Ovary (tissue), 3 donors: ENCODE results near the gene CADM2.

Experiments
- POLR2A ChIP-seq: fragments of 450-650 bp; IDR thresholded peaks from one replicate; pipeline ENCODE4 v1.6.1; 2017; ENCODE audit warnings: antibody characterized with exemption, mild to moderate bottlenecking, moderate library complexity
- TF ChIP-seq, protein P1 (sequence below), 3 donors: fragments of 450-650 bp in 2 of 3; fragments of 200-600 bp in 1 of 3; IDR thresholded peaks; one replicate each; pipeline versions ENCODE4 v1.5.1 to v1.8.0; 2016 to 2022; ENCODE audit warnings: antibody characterized with exemption in 3 of 3, mild to moderate bottlenecking in 1 of 3
- donor health status: DM: no; HTN: no; CAD: no.

- no peak for TF ChIP-seq POLR2A
- TF ChIP-seq, protein P1, sequence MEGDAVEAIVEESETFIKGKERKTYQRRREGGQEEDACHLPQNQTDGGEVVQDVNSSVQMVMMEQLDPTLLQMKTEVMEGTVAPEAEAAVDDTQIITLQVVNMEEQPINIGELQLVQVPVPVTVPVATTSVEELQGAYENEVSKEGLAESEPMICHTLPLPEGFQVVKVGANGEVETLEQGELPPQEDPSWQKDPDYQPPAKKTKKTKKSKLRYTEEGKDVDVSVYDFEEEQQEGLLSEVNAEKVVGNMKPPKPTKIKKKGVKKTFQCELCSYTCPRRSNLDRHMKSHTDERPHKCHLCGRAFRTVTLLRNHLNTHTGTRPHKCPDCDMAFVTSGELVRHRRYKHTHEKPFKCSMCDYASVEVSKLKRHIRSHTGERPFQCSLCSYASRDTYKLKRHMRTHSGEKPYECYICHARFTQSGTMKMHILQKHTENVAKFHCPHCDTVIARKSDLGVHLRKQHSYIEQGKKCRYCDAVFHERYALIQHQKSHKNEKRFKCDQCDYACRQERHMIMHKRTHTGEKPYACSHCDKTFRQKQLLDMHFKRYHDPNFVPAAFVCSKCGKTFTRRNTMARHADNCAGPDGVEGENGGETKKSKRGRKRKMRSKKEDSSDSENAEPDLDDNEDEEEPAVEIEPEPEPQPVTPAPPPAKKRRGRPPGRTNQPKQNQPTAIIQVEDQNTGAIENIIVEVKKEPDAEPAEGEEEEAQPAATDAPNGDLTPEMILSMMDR (IDR thresholded peaks at IDR 0.05): no peak
These were observed 189.2 kb downstream of the CADM2 start for GRCh38 chr3:85148036-85148435.
